ENCODE measurements around the gene CARD11. TPM values are rescaled to one million over a fixed set of nuclear protein-coding genes. Genes with fewer than 3 reads are reported as not detected.
"Not testable (repeated sequence)": the region's sequence is repeated elsewhere in the genome, so short reads cannot be mapped to it uniquely, and the experiment has no call there.

Gene CARD11
- total RNA-seq, 6 experiments from 2014 or later = not detected

DNA sequence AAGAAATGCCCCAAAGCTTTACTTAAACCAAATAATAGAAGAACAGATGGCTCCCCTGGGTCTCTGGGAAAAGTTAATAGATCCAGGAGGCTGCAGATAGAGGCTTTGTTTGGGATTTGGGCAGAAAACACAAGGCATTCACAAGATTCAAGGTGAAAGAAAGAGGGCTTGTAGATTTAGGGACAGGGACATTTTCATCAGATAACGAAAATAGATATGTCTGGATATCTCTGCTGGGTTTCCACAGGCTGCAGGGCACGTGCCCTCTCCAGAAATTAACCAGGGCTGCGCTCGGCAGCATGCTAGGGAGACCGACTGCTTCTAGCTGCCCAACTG is 14.9 kb downstream of the CARD11 start:
- no peak overlapping the region for H3K4me3 Mint-ChIP-seq
- no peak overlapping the region for H3K27ac Mint-ChIP-seq
- H3K27me3 Mint-ChIP-seq (ENCODE audit: insufficient read depth) = peaks cover 5% of the 10 kb centered on the region; the same call in 1 of the 2 replicates
- H3K36me3 Mint-ChIP-seq (ENCODE audit: low read depth) = no peaks in the 10 kb centered on the region
- TF ChIP-seq, protein P1, sequence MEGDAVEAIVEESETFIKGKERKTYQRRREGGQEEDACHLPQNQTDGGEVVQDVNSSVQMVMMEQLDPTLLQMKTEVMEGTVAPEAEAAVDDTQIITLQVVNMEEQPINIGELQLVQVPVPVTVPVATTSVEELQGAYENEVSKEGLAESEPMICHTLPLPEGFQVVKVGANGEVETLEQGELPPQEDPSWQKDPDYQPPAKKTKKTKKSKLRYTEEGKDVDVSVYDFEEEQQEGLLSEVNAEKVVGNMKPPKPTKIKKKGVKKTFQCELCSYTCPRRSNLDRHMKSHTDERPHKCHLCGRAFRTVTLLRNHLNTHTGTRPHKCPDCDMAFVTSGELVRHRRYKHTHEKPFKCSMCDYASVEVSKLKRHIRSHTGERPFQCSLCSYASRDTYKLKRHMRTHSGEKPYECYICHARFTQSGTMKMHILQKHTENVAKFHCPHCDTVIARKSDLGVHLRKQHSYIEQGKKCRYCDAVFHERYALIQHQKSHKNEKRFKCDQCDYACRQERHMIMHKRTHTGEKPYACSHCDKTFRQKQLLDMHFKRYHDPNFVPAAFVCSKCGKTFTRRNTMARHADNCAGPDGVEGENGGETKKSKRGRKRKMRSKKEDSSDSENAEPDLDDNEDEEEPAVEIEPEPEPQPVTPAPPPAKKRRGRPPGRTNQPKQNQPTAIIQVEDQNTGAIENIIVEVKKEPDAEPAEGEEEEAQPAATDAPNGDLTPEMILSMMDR (IDR thresholded peaks at IDR 0.05) = no peak
- H3K9me3 Mint-ChIP-seq = peaks cover 19% of the 10 kb centered on the region
- DNase-seq = no peak
- H3K4me1 Mint-ChIP-seq (ENCODE audit: low read depth) = peaks cover 16% of the 10 kb centered on the region; the same call in 1 of the 2 replicates

DNA sequence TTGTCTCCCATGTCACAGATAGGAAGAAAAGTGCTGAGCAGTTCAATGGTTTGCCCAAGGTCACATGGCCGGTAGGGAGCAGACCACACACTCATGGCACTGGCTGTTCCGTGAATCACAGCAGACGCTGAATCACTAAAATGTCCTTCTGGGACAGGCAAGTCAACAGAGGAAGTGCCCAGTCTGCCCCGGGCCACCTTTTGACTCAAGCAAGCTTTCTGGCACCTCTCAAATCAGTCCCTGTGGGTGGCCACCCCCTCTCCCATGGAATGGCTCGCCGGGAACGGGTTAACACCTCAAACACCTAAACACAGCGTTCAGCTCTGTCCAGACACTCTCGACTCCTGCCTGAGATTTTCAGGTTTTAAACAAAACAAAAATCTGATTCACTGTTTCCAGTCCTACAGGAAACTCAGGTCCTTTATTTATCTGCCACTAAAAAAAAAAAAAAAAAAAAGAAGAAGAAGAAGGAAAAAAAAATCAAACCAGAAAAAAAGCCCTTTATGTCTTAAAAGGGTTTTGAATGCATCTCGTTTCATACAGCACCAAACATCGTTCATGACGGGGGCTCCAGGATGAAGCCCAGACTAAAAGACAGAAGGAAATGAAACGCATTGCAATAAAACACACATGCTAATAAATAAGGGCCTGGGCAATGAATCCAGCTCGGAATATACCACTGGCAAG is 15.5 kb downstream of the CARD11 start:
- peak overlapping the region; percentile 40; the same call in 1 of the 2 replicates for H3K4me3 Mint-ChIP-seq
- H3K9me3 Mint-ChIP-seq = peaks cover 14% of the 10 kb centered on the region; the same call in 1 of the 2 replicates
- no peak overlapping the region for H3K27ac Mint-ChIP-seq
- H3K27me3 Mint-ChIP-seq (ENCODE audit: insufficient read depth) = peaks cover 5% of the 10 kb centered on the region; the same call in 1 of the 2 replicates
- H3K36me3 Mint-ChIP-seq (ENCODE audit: low read depth) = no peaks in the 10 kb centered on the region
- DNase-seq = peak; percentile 2
- TF ChIP-seq, protein P1 (IDR thresholded peaks at IDR 0.05) = no peak
- H3K4me1 Mint-ChIP-seq (ENCODE audit: low read depth) = peaks cover 16% of the 10 kb centered on the region; the same call in 1 of the 2 replicates

DNA sequence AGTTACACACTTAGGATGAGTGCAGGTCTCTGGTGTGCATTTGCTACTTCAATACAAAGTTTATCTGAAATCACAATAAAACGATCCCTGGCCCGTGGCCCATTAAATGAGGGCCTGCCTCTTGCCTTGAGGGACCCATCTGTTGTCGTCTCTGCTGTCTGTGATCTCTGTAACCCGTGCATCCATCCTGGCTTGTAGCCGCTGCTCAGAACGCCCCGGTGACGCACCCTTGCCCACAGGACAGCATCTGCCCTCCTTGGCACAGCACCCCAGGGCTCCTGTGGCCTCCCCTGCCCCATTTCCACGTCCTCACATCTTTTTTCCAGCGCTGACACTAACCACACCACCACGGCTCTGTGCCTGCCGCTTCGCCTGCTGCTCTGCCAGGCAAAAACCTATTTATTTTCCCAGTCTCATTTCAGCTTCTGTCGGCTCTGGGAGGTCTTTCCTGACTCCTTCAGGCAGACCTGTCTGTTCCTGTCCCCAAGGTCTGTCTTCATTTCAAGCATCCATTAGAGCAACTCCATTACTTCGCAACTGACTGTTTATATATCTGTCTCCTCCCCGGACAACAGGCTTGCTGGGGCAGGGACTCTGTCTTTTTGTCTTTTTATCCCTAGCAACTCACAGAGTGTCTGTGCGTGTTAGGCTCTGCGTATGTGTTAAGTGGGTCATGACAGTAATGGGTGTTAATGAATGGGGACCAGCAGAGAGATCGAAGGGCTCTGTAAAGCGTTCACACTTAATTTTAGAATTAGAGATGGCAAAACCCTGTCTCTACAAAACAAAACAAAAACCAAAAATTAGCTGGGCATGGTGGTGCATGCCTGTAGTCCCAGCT is 16.4 kb downstream of the CARD11 start:
- TF ChIP-seq, protein P1 (IDR thresholded peaks at IDR 0.05) = no peak
- Mint-ChIP-seq H3K9me3 (peaks cover 14% of the 10 kb centered on the region; the same call in 1 of the 2 replicates), H3K27me3 (ENCODE audit: insufficient read depth) (peaks cover 4% of the 10 kb centered on the region; the same call in 1 of the 2 replicates), H3K36me3 (ENCODE audit: low read depth) (no peaks in the 10 kb centered on the region), H3K4me1 (ENCODE audit: low read depth) (peaks cover 16% of the 10 kb centered on the region; the same call in 1 of the 2 replicates), H3K27ac (no peak overlapping the region), H3K4me3 (peak overlapping the region; percentile 40; the same call in 1 of the 2 replicates)
- no peak for DNase-seq

DNA sequence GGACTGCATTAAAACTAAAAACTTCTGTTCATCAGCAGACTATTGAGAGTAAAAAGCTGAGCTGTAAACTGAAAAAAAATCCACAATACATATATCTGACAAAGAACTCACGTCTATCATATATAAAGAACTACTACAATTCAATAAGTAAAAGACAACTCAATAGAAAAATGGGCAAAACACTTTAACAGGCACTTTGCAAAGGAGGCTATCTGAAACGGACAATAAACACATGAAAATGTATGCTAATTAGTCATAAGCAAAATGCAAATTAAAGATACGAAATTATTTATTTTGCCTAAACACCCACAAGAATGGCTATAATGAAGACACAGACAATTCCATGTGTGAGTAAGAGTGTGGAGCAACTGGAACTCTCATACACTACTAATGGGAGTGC is 18.1 kb downstream of the CARD11 start:
- Mint-ChIP-seq H3K9me3 (peaks cover 14% of the 10 kb centered on the region; the same call in 1 of the 2 replicates), H3K4me1 (ENCODE audit: low read depth) (peaks cover 16% of the 10 kb centered on the region; the same call in 1 of the 2 replicates), H3K4me3 (no peak overlapping the region), H3K27ac (no peak overlapping the region), H3K27me3 (ENCODE audit: insufficient read depth) (peaks cover 2% of the 10 kb centered on the region; the same call in 1 of the 2 replicates), H3K36me3 (ENCODE audit: low read depth) (no peaks in the 10 kb centered on the region)
- no peak for DNase-seq
- TF ChIP-seq, protein P1 (IDR thresholded peaks at IDR 0.05) = no peak

DNA sequence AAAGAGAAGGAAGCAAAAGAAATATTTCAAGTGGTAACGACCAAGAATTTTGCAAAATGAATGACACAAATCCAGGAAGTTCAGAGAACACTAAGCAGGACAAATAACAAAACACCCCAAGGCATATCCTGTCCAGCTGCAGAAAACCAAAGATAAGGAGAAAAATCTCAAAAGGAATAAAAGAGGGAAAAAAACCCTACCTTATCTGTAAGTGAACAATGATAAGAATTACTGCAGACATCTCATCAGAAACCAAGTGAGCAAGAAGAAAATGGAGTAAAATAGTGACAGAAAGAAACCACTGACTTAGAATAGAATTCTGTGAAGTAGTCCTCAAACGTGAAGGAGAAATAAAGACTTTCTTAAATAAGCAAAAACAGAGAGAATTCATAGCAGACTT is 21.8 kb downstream of the CARD11 start:
- H3K27me3 Mint-ChIP-seq (ENCODE audit: insufficient read depth) = no peaks in the 10 kb centered on the region
- H3K9me3 Mint-ChIP-seq = peaks cover 17% of the 10 kb centered on the region
- TF ChIP-seq, protein P1 (IDR thresholded peaks at IDR 0.05) = no peak
- H3K4me1 Mint-ChIP-seq (ENCODE audit: low read depth) = no peaks in the 10 kb centered on the region; the same call in 1 of the 2 replicates
- H3K36me3 Mint-ChIP-seq (ENCODE audit: low read depth) = no peaks in the 10 kb centered on the region
- H3K4me3 Mint-ChIP-seq = no peak overlapping the region
- no peak for DNase-seq
- no peak overlapping the region for H3K27ac Mint-ChIP-seq

DNA sequence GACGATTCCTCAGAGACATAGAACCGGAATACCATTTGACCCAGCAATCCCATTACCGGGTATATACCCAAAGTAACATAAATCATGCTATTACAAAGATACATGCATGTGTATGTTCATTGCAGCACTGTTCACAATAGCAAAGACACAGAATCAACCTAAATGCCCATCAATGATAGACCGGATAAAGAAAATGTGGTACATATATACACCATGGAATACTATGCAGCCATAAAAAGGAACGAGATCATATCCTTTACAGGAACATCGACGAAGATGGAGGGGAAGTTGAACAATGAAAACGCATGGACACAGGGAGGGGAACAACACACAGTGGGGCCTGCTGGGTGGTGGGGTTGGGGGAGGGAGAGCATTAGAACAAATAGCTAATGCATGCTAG is 22.4 kb downstream of the CARD11 start:
- H3K4me1 Mint-ChIP-seq (ENCODE audit: low read depth); H3K4me3 Mint-ChIP-seq; H3K36me3 Mint-ChIP-seq (ENCODE audit: low read depth); H3K27ac Mint-ChIP-seq; H3K27me3 Mint-ChIP-seq (ENCODE audit: insufficient read depth); DNase-seq: not testable (repeated sequence)
- H3K9me3 Mint-ChIP-seq = peaks cover 18% of the 10 kb centered on the region

Measured in HFFc6 (cell line).